C4-2B (cell line): ENCODE results near the gene JOSD2.

Experiments
- H3K27ac ChIP-seq: fragments of 450-650 bp; 2 replicates; pipeline ENCODE4 v1.5.1; 2017
- ZFX ChIP-seq: fragments of 450-650 bp; IDR thresholded peaks from 2 replicates; pipeline ENCODE4 v1.6.1; 2017
- TF ChIP-seq, protein P1 (sequence below): fragments of 450-650 bp; conservative IDR thresholded peaks from 2 replicates; pipeline ENCODE4 v1.5.1; 2017; ENCODE audit warnings: mild to moderate bottlenecking

JOSD2 gene

DNA sequence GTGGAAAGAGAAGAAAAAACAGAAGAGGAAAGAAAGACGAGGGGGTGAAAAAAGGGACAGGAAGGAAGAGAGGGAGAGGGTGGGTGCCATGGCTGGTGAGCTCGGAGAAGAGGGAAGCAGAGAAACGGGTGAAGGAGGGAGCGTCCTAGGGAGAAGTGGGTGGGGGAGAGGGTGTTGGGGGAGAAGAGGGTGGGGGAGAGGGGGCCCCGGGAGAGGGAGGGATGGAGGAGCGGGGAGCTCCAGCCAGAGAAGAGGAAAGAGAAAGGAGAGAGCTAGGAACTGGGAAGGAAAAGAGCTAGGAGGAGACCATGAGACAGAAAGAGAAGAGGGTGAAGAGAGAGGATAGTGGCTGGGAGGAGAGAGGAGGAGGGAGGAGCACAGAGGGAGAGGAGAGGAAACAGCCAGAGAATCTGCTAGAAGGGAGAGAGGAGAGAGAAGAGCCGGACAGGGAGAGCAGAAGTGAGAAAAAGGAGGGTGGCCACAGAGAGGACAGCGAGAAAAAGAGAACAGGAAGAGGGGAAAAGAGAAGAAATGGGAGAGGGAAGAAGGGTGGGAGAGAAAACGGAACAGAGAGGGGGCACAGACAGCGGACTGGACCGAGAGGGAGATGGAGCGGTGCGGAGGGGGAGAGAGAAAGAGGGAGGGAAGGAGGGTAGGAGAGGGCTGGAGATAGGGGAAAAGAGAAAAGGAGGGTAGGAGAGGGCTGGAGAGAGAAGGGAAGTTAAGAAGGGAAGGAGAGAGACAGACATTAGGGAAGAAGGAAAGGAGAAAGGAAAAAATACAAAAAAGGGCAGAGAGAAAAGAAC lies 22.4 kb downstream of the JOSD2 start:
- H3K27ac ChIP-seq: no peak overlapping the region
- TF ChIP-seq ZFX: no peak
- TF ChIP-seq, protein P1, sequence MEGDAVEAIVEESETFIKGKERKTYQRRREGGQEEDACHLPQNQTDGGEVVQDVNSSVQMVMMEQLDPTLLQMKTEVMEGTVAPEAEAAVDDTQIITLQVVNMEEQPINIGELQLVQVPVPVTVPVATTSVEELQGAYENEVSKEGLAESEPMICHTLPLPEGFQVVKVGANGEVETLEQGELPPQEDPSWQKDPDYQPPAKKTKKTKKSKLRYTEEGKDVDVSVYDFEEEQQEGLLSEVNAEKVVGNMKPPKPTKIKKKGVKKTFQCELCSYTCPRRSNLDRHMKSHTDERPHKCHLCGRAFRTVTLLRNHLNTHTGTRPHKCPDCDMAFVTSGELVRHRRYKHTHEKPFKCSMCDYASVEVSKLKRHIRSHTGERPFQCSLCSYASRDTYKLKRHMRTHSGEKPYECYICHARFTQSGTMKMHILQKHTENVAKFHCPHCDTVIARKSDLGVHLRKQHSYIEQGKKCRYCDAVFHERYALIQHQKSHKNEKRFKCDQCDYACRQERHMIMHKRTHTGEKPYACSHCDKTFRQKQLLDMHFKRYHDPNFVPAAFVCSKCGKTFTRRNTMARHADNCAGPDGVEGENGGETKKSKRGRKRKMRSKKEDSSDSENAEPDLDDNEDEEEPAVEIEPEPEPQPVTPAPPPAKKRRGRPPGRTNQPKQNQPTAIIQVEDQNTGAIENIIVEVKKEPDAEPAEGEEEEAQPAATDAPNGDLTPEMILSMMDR: no peak

DNA sequence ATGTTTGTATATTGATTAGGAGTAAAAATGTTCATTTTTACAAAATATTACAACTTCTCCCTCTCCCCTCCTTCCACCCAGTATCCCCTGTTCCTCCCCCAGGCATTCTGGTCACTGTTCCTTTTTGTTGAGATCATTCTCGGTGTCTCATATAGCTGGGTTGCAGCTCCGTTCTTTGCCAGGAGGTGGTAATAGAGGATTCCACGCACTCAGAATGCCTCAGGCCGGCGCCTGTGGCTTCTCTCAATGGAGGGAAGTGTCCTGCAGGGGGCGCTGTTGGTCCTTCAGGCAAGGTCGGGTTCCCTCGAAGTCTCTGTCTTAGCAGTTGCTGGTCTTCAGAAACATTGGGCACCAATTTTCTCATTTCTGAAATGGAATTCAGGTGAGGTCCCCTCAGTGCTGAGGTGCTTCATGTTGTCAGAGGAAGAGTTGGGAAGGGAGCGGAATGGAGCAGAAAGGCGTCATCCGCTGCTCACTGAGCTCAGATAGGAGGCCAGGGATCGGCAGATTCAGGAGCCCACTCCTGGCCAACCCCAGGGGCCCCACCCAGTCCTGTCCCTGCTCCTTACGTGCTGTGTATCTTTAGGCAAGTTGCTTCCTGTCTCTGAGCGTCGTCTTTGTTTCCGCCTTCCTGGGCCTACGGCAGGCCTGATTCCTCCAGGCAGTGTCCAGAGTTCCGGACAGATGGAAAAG lies 24.0 kb downstream of the JOSD2 start:
- no peak overlapping the region for H3K27ac ChIP-seq
- no peak for TF ChIP-seq ZFX
- TF ChIP-seq, protein P1: peak; percentile 76

- TF ChIP-seq, protein P1: no peak
- TF ChIP-seq ZFX: no peak
- H3K27ac ChIP-seq: no peak overlapping the region
Observed at GRCh38 chr19:50485284-50485955, 25.6 kb downstream of the JOSD2 start.

DNA sequence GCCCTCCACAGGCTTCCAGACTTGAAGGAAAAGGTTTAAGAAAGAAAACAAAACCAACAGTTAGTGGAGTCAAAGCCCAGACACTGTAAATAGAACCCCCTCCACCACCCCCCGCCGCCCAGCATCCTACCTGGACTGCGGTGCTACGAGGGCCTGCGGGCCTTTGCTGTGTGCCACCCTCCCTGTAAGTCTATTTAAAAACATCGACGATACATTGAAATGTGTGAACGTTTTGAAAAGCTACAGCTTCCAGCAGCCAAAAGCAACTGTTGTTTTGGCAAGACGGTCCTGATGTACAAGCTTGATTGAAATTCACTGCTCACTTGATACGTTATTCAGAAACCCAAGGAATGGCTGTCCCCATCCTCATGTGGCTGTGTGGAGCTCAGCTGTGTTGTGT lies 28.1 kb downstream of the JOSD2 start:
- no peak for TF ChIP-seq ZFX
- TF ChIP-seq, protein P1: no peak
- no peak overlapping the region for H3K27ac ChIP-seq

DNA sequence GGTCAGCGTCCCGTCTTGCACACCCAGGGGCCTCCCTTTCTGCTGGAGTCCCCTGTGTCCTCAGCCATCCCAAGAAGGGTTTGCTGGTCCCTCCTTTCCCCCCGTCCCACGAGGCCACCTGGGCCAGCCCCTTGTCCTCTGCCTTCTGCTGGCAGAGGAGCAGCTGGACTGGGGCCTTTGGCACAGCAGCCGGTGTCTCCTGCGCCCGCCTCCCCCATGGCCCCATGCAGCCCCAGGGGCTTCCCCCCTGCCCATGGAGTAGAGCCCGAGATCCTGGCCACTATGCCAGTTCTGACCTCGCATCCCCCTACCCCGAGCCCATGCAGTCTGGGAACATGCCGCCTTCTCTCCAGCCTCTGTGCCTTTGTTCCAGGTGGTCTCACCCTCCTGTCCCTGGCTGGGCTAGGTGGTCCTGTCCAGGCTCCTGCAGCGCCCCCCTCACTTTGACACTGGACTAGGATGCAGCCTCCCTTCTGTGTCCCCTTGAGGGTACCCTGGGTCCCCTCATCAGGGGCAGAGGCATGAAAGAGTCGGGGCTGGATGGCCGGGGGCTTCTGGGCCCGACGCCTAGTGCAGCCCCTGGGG lies 28.6 kb downstream of the JOSD2 start:
- no peak for TF ChIP-seq ZFX
- TF ChIP-seq, protein P1: no peak
- H3K27ac ChIP-seq: no peak overlapping the region

- H3K27ac ChIP-seq: no peak overlapping the region
- TF ChIP-seq, protein P1: no peak
- no peak for TF ChIP-seq ZFX
Observed at GRCh38 chr19:50481351-50482149, 29.4 kb downstream of the JOSD2 start.
